ENCODE data around the gene CHTOP. TPM values are rescaled to one million over a fixed set of nuclear protein-coding genes. Genes with fewer than 3 reads are reported as not detected.
"Not testable (repeated sequence)": the region's sequence is repeated elsewhere in the genome, so short reads cannot be mapped to it uniquely, and the experiment has no call there.

The CHTOP gene
- polyA plus RNA-seq, 4 donors, result 99.3 to 149 (median 123) TPM

- DNase-seq (ENCODE audit: low read depth in 4 of 4, low spot score in 3 of 4), result peak in 3 of 4 donors; percentile 69 to 81 (median 80)
These were observed 24.7 kb downstream of the CHTOP start, which contains the start of gene SNAPIN for GRCh38 chr1:153658400-153659174. Gene SNAPIN, plus strand, starts transcription at chr1:153658703. Its CDS starts 41 bp downstream, at chr1:153658744.

- DNase-seq (ENCODE audit: low read depth in 4 of 4, low spot score in 3 of 4), result no peak
These were observed 25.3 kb downstream of the CHTOP start for GRCh38 chr1:153659175-153659534.

- DNase-seq (ENCODE audit: low read depth in 4 of 4, low spot score in 3 of 4), result no peak
These were observed 25.8 kb downstream of the CHTOP start for GRCh38 chr1:153659656-153660055.

DNA sequence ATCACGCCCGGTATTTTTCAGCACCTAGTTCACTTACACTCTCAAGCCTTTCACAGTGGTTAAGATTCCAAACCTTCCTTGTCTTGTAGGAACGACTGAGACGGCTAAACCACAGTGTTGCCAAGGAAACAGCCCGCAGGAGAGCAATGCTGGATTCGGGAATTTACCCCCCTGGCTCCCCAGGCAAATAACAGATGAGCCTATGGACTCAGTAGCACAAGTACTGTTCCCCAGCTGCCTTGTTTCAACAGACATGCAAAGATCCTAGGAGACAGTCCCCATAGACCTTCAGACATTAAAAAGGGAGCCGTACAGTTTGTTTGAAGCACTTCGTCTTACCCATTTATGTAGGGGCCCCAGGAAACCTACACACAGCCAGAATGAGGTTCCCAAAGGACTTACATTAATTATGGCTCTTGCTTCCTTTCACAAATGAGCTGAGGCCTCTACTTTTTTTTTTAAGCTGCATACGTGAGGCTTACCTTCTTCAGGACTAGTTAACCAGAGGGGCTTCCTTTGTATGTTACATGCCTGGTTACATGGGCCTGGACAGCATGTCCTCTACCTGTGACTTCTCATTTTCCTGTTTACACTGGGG lies 27.3 kb downstream of the CHTOP start:
- no peak for DNase-seq (ENCODE audit: low read depth in 4 of 4, low spot score in 3 of 4)

GRCh38 chr1:153662269-153662668 lies 28.4 kb downstream of the CHTOP start:
- DNase-seq (ENCODE audit: low read depth in 4 of 4, low spot score in 3 of 4), result no peak

GRCh38 chr1:153663211-153663610 lies 29.3 kb downstream of the CHTOP start:
- no peak for DNase-seq (ENCODE audit: low read depth in 4 of 4, low spot score in 3 of 4)

GRCh38 chr1:153667439-153667838 lies 33.6 kb downstream of the CHTOP start:
- no peak for DNase-seq (ENCODE audit: low read depth in 4 of 4, low spot score in 3 of 4)

DNA sequence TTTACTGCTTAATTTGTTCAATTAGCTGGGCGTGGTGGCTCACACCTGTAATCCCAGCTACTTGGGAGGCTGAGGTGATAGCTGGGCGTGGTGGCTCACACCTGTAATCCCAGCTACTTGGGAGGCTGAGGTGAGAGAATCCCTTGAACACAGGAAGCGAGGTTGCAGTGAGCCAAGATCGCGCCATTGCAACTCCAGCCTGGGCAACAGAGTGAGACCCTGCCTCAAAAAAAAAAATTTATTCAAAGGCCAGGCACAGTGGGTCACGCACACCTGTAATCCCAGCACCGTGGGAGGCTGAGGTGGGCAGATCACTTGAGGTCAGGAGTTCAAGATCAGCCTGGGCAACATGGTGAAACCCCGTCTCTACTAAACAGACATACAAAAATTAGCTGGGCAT lies 34.8 kb downstream of the CHTOP start:
- DNase-seq (ENCODE audit: low read depth in 4 of 4, low spot score in 3 of 4), result not testable (repeated sequence)

- no peak for DNase-seq (ENCODE audit: low read depth in 4 of 4, low spot score in 3 of 4)
These were observed 35.7 kb downstream of the CHTOP start for GRCh38 chr1:153669606-153670005.

DNA sequence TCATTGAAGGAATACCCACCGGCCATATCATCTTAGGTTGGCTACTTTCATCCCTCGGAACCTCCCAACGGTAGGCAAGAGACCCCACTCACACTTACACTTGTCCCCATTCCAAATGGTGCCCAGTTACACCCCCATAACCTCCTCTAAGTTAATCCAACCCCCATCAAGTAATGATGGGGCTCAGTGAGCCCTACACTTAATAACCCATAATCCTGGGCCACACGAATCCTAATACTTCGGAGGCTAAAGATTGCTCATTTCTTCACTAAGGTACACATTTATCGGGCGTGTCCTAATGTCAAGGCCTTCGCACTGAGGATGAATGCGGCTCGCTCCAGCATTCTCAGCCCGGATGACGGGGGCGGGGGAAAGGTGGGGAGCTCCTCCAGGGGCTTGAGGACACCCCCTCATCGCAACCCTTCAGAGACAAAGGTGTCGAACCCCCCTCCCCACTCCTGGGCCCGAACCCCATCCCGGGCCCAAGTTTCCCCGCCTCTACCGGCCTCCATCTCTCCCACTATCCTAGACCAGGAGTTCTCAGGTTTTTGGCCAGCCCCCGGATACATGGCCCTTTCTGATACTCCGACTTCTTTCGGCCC lies 36.5 kb downstream of the CHTOP start:
- no peak for DNase-seq (ENCODE audit: low read depth in 4 of 4, low spot score in 3 of 4)

DNA sequence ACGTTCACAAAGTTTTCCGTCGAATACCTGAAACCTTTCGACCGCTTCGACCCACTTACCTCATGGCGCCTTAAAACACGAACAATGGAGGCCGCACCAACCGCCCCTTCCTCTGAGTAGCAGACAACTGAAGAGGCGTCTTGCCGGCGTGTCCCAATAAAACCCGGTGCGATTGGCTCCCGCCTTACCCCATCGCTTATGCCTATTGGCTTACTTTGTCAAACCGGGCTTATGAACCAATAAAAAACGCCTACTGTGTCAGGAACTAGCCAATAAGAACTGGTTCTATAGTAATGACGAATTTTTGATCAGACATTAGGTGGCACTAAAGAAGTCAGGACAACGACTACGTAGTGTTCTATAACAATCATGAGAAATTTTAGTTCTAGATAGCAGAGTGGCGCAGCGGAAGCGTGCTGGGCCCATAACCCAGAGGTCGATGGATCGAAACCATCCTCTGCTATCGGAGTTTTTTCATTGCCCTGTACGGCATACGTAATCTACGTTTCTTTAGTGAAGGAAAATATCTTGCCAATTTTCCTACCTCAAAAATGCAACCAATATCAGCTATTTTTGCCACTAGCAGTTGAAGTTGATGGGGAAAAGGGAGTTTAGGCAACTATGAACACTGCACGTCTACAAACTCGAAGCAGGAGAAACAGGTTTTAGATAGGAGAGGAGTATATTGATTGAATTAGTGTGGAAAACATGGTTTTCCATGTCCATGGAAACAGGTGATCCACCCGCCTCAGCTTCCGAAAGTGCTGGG lies 37.2 kb downstream of the CHTOP start, which contains the start of gene ILF2:
Gene ILF2, minus strand, starts transcription at position 135 of the 769 bp plus-strand sequence. Its CDS starts 71 bp downstream, at position 64.
- DNase-seq (ENCODE audit: low read depth in 4 of 4, low spot score in 3 of 4), result peak; percentile 98 to 99 (median 98)

DNA sequence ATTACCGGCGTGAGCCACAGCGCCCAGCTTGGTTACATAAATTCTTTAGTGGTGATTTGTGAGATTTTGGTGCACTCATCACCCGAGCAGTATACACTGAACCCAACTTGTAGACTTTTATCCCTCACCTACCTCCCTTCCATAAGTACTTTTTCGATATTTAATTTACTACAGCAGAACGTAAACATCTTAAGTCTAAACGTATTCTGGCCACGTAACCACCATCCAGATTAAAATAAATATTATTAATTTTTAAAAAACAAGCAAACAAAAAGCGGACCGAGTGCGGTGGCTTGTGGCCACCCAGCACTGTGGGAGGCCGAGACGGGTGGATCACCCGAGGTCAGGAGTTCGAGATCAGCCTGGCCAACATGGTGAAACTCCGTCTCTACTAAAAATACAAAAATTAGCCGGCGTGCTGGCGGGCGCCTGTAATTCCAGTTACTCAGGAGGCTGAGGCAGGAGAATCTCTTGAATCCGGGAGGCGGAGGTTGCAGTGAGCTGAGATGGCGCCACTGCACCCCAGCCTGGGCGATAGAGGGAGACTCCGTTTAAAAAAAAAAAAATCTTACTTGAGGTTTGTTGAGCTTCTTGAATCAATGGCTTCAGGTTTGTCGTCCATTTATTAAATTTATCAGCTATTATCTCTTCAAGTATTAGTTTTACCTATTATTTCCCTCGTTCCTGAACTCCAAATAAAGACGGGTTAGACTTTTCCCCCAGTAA lies 37.9 kb downstream of the CHTOP start:
- DNase-seq (ENCODE audit: low read depth in 4 of 4, low spot score in 3 of 4), result not testable (repeated sequence)

GRCh38 chr1:153673511-153673910 lies 39.6 kb downstream of the CHTOP start:
- no peak for DNase-seq (ENCODE audit: low read depth in 4 of 4, low spot score in 3 of 4)

DNA sequence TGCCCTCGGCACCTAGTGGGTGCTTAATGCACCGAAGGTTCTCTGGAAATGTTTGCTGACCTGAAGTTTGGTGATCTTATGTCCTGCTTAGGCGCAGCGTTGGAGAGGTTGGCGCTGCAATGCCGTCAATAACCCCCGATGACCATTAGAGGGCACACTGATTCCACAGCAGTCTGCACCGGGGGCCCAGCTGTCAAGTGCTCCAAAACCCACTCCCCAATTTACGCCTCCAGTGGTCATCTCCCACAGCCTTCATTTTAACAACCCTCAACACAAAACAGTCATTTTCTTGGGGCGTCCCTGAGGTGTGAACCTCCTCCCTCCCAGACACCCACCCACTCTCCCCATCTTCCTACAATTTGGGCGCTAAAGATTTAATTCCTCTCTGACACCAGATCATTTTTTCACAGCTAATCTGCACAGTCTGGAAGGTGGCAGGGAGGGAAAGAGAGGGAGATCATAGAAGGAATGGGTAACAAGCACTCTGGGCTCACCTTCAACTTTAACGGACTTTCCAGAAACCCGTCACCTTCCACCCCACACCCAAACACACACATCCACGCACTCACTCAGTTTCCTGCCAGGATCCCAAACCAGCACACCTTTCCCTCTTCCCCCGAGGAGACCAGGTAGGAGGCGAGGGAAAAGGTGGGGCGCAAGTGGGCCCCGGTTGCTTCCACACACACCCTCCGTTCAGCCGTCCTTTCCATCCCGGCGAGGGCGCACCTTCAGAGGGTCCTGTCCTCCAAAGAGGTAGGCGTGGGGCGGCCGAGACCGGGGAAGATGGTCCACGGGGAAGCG lies 44.1 kb downstream of the CHTOP start:
- no peak for DNase-seq (ENCODE audit: low read depth in 4 of 4, low spot score in 3 of 4)

- DNase-seq (ENCODE audit: low read depth in 4 of 4, low spot score in 3 of 4), result no peak
These were observed 44.9 kb downstream of the CHTOP start, which contains the start of gene NPR1 for GRCh38 chr1:153678519-153679336. Gene NPR1, plus strand, starts transcription at chr1:153678688. Its CDS starts 421 bp downstream, at chr1:153679109.

- DNase-seq (ENCODE audit: low read depth in 4 of 4, low spot score in 3 of 4), result no peak
These were observed 45.7 kb downstream of the CHTOP start for GRCh38 chr1:153679337-153680119.

DNA sequence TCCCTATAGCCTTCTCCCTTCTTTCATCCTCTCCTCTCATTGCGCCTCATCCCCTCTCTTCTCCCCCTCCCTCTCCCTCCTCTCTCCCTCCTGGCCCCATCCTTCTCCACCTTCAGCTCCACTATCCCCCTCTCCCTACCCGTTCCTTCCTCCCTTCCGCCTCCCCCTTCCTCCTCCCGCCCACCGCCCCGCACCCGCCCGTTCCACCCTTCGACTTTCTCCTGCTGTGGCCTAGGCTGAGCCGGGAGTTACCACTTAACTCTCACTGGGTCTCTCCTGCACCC lies 46.2 kb downstream of the CHTOP start:
- DNase-seq (ENCODE audit: low read depth in 4 of 4, low spot score in 3 of 4), result no peak

DNA sequence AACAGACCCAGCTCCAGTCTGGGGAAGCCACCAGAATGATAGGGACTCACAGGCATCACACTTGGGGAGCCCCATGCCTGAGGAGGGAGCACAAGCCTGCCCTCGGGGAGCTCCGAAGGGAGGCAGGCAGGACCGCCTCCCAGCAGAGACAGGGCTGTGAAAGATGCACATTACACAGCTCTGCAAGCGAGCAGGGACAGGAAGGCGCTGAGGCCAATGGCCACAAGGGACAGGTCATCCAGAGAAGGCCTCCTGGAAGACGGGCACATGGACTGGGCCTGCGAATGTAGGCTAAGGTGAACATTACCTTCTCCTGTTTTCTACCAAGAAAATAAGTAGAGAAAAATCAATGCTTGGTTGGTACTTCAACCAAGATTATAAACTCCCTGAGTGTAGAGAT lies 48.9 kb downstream of the CHTOP start:
- DNase-seq (ENCODE audit: low read depth in 4 of 4, low spot score in 3 of 4), result no peak
